ENCODE data around the gene TM9SF1.

The TM9SF1 gene

GRCh38 chr14:24194873-24195185 lies 412 bp downstream of the TM9SF1 start:
- DNase-seq: no peak

- DNase-seq: no peak
Measured at GRCh38 chr14:24194186-24194872, 912 bp downstream of the TM9SF1 start.

GRCh38 chr14:24192933-24193332 lies 2.3 kb downstream of the TM9SF1 start:
- no peak for DNase-seq

GRCh38 chr14:24190416-24190815 lies 4.8 kb downstream of the TM9SF1 start:
- no peak for DNase-seq

GRCh38 chr14:24189460-24189859 lies 5.8 kb downstream of the TM9SF1 start:
- no peak for DNase-seq

GRCh38 chr14:24189059-24189375 lies 6.2 kb downstream of the TM9SF1 start:
- DNase-seq: no peak

GRCh38 chr14:24188251-24189058 lies 6.8 kb downstream of the TM9SF1 start, which contains the start of gene IPO4:
Gene IPO4 (minus strand): TSS chr14:24188816. CDS start chr14:24188787, 29 bp downstream.
- peak; percentile 97 for DNase-seq

GRCh38 chr14:24187539-24187915 lies 7.7 kb downstream of the TM9SF1 start:
- no peak for DNase-seq

GRCh38 chr14:24186831-24187538 lies 8.3 kb downstream of the TM9SF1 start:
- DNase-seq: no peak

GRCh38 chr14:24185741-24186140 lies 9.5 kb downstream of the TM9SF1 start:
- DNase-seq: no peak

GRCh38 chr14:24185026-24185425 lies 10.2 kb downstream of the TM9SF1 start:
- no peak for DNase-seq

- no peak for DNase-seq
Measured at GRCh38 chr14:24184104-24184970, 10.9 kb downstream of the TM9SF1 start.

GRCh38 chr14:24183014-24183481 lies 12.2 kb downstream of the TM9SF1 start:
- no peak for DNase-seq

GRCh38 chr14:24182110-24182882 lies 12.9 kb downstream of the TM9SF1 start:
- no peak for DNase-seq

- DNase-seq: no peak
Measured at GRCh38 chr14:24181371-24182077, 13.7 kb downstream of the TM9SF1 start.

GRCh38 chr14:24179961-24180796 lies 15.1 kb downstream of the TM9SF1 start:
- DNase-seq: no peak

GRCh38 chr14:24179294-24179960 lies 15.8 kb downstream of the TM9SF1 start:
- no peak for DNase-seq

GRCh38 chr14:24178399-24179178 lies 16.7 kb downstream of the TM9SF1 start:
- DNase-seq: no peak

GRCh38 chr14:24177891-24178290 lies 17.4 kb downstream of the TM9SF1 start:
- no peak for DNase-seq
